HUES6 (cell line): ENCODE measurements around the gene EBF3.

Experiments
- H3K27ac ChIP-seq: 2 replicates; pipeline ENCODE4 v1.7.0; 2013; ENCODE audit warnings: low read depth, mild to moderate bottlenecking, low read length, inconsistent platforms
- H3K27me3 ChIP-seq: 2 replicates; pipeline ENCODE4 v1.6.1; 2013; ENCODE audit warnings: low read length; ENCODE audit not compliant: control insufficient read depth, insufficient read depth
- H3K36me3 ChIP-seq: 2 replicates; pipeline ENCODE4 v1.6.1; 2013; ENCODE audit warnings: low read length; ENCODE audit not compliant: control insufficient read depth, insufficient read depth
- H3K4me1 ChIP-seq: 2 replicates; pipeline ENCODE4 v1.6.1; 2013; ENCODE audit warnings: low read length; ENCODE audit not compliant: control insufficient read depth, insufficient read depth
- H3K4me3 ChIP-seq: 2 replicates; pipeline ENCODE4 v1.5.1; 2013; ENCODE audit warnings: low read depth, low read length
- H3K9ac ChIP-seq: one replicate; pipeline ENCODE4 v1.6.1; 2013; ENCODE audit warnings: mild to moderate bottlenecking, low read length
- H3K9me3 ChIP-seq: 2 replicates; pipeline ENCODE4 v1.6.1; 2013; ENCODE audit warnings: low read depth, low read length; ENCODE audit not compliant: control insufficient read depth, insufficient read depth

EBF3 gene

GRCh38 chr10:129949891-129950291 lies 14.2 kb downstream of the EBF3 start:
- no peak overlapping the region for H3K9ac ChIP-seq
- no peaks in the 10 kb centered on the region; the same call in 1 of the 2 replicates for H3K9me3 ChIP-seq
- H3K4me1 ChIP-seq: peaks cover 21% of the 10 kb centered on the region
- no peaks in the 10 kb centered on the region for H3K36me3 ChIP-seq
- no peak overlapping the region for H3K27ac ChIP-seq
- H3K4me3 ChIP-seq: peak overlapping the region; percentile 50
- peaks cover 17% of the 10 kb centered on the region for H3K27me3 ChIP-seq

GRCh38 chr10:129949411-129949810 lies 14.7 kb downstream of the EBF3 start:
- Histone ChIP-seq H3K4me3 (no peak overlapping the region), H3K36me3 (no peaks in the 10 kb centered on the region), H3K9ac (no peak overlapping the region), H3K27me3 (peaks cover 12% of the 10 kb centered on the region), H3K27ac (no peak overlapping the region), H3K4me1 (peaks cover 21% of the 10 kb centered on the region), H3K9me3 (no peaks in the 10 kb centered on the region; the same call in 1 of the 2 replicates)

GRCh38 chr10:129946859-129947258 lies 17.2 kb downstream of the EBF3 start:
- H3K27me3 ChIP-seq: no peaks in the 10 kb centered on the region
- no peak overlapping the region for H3K27ac ChIP-seq
- no peaks in the 10 kb centered on the region; the same call in 1 of the 2 replicates for H3K9me3 ChIP-seq
- H3K4me3 ChIP-seq: no peak overlapping the region
- H3K9ac ChIP-seq: no peak overlapping the region
- no peaks in the 10 kb centered on the region for H3K36me3 ChIP-seq
- peaks cover 23% of the 10 kb centered on the region for H3K4me1 ChIP-seq

- Histone ChIP-seq H3K36me3 (no peaks in the 10 kb centered on the region), H3K27me3 (no peaks in the 10 kb centered on the region), H3K27ac (no peak overlapping the region), H3K9ac (no peak overlapping the region), H3K4me3 (no peak overlapping the region), H3K9me3 (no peaks in the 10 kb centered on the region; the same call in 1 of the 2 replicates), H3K4me1 (peaks cover 20% of the 10 kb centered on the region)
Observed at GRCh38 chr10:129945941-129946760, 17.9 kb downstream of the EBF3 start.

GRCh38 chr10:129945526-129945925 lies 18.5 kb downstream of the EBF3 start:
- no peaks in the 10 kb centered on the region for H3K27me3 ChIP-seq
- no peaks in the 10 kb centered on the region; the same call in 1 of the 2 replicates for H3K9me3 ChIP-seq
- no peak overlapping the region for H3K4me3 ChIP-seq
- H3K9ac ChIP-seq: no peak overlapping the region
- peaks cover 14% of the 10 kb centered on the region for H3K4me1 ChIP-seq
- no peak overlapping the region for H3K27ac ChIP-seq
- H3K36me3 ChIP-seq: no peaks in the 10 kb centered on the region

GRCh38 chr10:129945064-129945463 lies 19.0 kb downstream of the EBF3 start:
- Histone ChIP-seq H3K36me3 (no peaks in the 10 kb centered on the region), H3K9ac (no peak overlapping the region), H3K4me3 (no peak overlapping the region), H3K27me3 (no peaks in the 10 kb centered on the region), H3K4me1 (peaks cover 10% of the 10 kb centered on the region), H3K27ac (no peak overlapping the region), H3K9me3 (no peaks in the 10 kb centered on the region; the same call in 1 of the 2 replicates)

- Histone ChIP-seq H3K27me3 (no peaks in the 10 kb centered on the region), H3K9ac (no peak overlapping the region), H3K4me3 (no peak overlapping the region), H3K36me3 (no peaks in the 10 kb centered on the region), H3K4me1 (peaks cover 5% of the 10 kb centered on the region), H3K9me3 (no peaks in the 10 kb centered on the region; the same call in 1 of the 2 replicates), H3K27ac (no peak overlapping the region)
Observed at GRCh38 chr10:129944456-129944855, 19.6 kb downstream of the EBF3 start.

- H3K9me3 ChIP-seq: no peaks in the 10 kb centered on the region; the same call in 1 of the 2 replicates
- H3K36me3 ChIP-seq: no peaks in the 10 kb centered on the region
- H3K27ac ChIP-seq: no peak overlapping the region
- H3K4me3 ChIP-seq: no peak overlapping the region
- H3K9ac ChIP-seq: no peak overlapping the region
- H3K4me1 ChIP-seq: 0 out of 2 replicates have a peak, but pooled peaks cover 3% of the 10 kb centered on the region
- H3K27me3 ChIP-seq: no peaks in the 10 kb centered on the region
Observed at GRCh38 chr10:129942936-129943715, 20.9 kb downstream of the EBF3 start.

- Histone ChIP-seq H3K9ac (no peak overlapping the region), H3K36me3 (no peaks in the 10 kb centered on the region), H3K9me3 (no peaks in the 10 kb centered on the region; the same call in 1 of the 2 replicates), H3K27me3 (no peaks in the 10 kb centered on the region), H3K4me3 (no peak overlapping the region), H3K27ac (no peak overlapping the region), H3K4me1 (0 out of 2 replicates have a peak, but pooled peaks cover 3% of the 10 kb centered on the region)
Observed at GRCh38 chr10:129942391-129942790, 21.7 kb downstream of the EBF3 start.

GRCh38 chr10:129942019-129942277 lies 22.1 kb downstream of the EBF3 start:
- H3K27me3 ChIP-seq: no peaks in the 10 kb centered on the region
- H3K9ac ChIP-seq: no peak overlapping the region
- no peak overlapping the region for H3K4me3 ChIP-seq
- H3K36me3 ChIP-seq: no peaks in the 10 kb centered on the region
- H3K4me1 ChIP-seq: 0 out of 2 replicates have a peak, but pooled peaks cover 3% of the 10 kb centered on the region
- no peaks in the 10 kb centered on the region; the same call in 1 of the 2 replicates for H3K9me3 ChIP-seq
- H3K27ac ChIP-seq: no peak overlapping the region
